ENCODE measurements around the gene RNF138.
A peak's percentile ranks its signal among the peaks of the same experiment; 100 is the strongest.
"Not testable (repeated sequence)": the region's sequence is repeated elsewhere in the genome, so short reads cannot be mapped to it uniquely, and the experiment has no call there.

Gene RNF138, protein sequence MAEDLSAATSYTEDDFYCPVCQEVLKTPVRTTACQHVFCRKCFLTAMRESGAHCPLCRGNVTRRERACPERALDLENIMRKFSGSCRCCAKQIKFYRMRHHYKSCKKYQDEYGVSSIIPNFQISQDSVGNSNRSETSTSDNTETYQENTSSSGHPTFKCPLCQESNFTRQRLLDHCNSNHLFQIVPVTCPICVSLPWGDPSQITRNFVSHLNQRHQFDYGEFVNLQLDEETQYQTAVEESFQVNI

DNA sequence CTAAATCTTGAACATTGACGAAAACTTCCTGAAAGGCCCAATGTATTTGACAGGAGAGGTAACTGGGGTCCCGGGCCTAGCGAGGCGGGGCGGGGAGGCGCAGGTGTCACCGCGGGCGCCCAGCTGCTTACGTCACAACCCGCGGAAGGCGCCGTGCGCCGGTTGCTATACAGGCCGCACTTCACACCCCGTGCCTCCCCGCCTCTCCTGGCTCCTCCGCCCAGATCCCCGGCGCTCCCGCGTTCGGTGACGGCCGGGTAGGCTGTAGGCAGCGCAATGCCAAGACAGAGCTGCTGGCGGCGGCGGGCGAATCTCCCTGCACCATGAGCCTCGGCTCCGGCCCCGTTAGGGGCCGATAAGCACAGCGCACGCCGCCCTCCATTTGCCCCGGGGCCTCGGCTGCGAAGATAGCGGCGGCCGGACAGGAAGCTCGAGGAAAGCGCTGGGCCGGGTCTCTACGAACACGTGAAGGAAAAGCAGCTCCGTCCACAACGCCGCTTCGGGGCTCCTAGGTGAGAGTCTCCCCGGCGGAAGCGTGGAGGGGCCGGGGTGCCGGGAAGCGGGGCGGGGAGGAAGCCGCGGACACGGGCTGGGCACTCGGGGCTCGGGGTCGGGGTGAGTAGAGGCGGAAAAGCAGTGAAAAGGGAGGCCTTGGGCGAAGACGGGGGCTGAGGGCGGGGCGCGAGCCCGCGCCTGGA is at the start of gene RNF138:
Gene RNF138 (plus strand): TSS at position 151 of the 698 bp plus-strand sequence. CDS start 903 bp downstream, outside the sequence.
- peak; percentile 98 for DNase-seq

DNA sequence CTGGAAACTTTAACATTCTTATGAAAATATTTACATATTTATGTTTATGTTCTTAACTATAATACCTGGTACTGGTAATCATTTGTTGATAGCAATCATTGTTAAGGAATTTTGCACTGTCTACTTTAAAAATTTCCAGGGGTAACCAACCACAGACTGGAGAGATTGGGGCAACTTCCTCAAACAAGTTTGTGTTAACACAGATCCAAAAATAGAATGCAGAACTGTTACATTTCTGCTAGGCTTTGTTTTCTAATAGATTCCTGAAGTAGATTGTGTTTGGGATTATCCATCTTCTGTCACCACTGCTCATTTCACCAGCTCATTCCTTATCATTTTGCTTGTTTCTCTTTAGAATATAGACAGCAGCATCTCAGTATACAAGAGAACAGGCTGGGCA is 49.3 kb upstream of the RNF138 start:
- no peak for DNase-seq

DNA sequence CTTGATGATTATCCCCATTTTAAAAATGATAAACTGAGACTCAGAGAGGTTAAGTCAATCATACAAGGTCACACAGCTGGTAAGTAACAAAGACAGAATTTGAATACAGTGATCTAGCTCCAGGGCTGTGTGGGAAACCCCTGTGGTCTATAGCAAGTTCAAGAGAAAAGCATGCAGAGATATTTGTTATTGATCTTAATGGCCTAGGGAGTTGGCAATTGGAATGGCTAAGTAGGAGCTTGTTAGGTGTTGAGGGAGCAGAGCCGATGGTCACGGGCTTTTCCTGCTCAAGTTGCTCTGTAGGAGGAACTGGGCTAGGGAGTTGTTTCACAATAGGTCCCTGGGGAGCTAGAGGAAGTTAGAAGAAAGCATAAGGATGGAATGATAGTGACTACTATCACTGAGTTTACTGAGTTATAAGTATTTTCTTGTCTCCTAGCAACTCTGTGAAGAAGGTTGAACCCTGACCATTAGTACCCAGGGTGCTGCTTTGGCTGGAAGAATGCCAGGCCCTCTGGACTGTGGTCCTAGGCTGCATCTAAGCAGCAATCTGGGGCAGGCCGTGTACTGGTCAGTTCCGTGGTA is 43.1 kb upstream of the RNF138 start:
- peak; percentile 71 for DNase-seq

DNA sequence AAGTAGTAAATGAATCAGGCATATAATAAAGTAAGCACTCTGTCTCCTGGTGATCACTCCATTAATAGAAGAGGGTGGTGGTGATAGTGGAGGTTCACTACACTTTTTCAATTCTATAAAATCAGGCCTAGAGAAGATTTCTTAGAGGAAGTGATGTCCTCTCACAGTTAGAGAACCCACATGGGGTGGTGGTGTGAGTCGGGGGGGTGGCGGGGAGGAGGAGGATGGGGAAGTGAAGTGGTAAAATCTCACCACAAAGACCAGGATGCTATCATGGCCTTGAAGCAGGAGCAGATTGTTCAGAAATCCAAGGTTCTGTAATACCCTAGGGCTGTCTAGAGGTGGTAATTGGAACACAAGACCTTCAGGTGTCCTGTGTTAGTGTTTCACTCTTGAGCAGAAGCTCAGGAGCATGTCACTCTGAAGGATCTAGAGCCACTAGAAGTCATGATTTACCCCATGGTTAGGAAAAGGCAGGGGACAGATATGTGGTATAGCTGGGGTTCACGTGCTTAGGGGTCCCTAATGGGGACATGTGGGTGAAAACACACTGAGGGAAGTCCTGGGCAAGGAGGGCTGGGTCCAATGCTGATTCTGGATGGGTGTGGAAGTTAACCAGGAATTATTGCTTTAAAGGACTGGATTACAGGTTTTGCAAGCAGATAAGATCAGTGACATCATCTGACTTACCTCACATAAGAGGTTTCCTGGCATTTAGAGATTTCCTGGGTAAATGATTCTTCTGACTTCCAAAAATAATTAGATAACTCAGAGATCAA is 42.1 kb upstream of the RNF138 start:
- no peak for DNase-seq

DNA sequence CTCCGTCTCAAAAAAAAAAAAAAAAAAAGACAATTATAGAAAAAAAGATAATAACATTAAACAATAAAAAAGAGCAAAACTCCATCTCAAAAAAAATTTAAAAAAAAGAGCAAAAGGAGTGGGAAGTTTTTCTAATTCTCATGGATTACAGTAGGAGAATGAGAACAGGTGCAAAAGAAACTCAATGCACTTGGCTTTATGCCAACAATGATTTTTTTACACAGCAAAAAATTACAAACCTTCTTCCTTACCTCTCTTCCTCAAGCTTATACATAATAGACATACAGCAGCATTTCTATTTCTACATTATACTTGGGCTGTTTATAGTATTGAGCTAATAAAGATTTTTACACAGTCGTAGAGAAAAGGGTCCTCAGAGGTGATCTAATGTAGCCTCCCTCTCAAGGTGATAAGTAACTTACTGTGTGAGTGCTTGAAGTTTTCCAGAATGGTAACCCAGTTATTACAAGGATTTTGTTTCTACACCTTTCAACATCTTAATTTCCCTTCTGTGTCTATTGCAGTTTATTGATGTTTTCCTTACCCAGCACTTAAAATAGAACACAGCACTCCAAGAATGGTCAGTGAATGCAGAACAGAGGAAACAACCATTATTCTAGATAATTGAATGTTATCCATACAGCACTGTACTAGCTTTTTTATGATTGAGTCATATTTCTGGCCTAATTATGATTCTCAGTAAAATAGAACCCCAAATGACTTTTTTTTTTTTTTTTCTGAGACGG is 34.9 kb upstream of the RNF138 start:
- peak; percentile 48 for DNase-seq

DNA sequence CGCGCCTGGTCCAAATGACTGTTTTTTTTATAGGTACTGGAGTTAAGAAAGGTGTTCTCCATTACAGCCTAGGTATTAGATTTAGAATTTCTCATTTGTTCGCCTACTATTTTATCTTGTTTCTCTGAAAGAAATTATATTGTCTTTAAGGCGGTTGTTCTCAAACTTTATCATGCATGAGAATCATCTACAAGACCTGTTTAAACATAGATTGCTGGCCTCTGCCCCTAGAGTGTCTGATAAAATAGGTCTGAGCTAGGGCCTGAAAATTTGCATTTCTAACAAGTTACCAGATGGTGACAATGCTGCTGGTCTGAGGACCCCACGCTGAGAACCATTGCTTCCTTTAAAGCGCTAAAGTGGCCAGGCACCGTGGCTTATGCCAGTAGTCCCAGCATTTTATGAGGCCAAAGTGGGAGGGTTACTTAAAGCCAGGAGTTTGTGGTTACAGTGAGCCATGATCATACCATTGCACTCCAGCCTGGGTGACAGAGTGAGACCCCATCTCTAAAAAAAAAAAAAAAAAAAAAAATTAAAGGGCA is 34.0 kb upstream of the RNF138 start:
- DNase-seq, result peak; percentile 69

DNA sequence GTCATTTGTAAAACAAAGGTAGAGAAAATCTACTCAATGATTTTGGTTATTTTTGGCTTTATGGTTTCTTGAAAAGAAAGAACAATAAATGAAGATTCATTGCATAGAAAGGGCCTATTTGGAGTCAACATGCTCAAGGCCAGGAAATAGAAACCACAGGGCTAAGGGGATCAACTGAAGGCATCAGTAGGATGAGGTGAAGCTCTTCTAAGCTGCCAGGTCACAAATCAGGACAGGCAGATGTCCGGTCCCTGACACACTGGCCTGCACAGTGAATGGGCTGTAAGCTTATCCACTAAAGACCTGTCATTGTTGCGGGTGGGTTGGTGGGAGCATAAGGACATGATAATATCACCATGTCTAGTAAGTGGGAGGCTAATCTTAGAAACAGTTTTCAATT is 31.6 kb upstream of the RNF138 start:
- DNase-seq, result no peak

DNA sequence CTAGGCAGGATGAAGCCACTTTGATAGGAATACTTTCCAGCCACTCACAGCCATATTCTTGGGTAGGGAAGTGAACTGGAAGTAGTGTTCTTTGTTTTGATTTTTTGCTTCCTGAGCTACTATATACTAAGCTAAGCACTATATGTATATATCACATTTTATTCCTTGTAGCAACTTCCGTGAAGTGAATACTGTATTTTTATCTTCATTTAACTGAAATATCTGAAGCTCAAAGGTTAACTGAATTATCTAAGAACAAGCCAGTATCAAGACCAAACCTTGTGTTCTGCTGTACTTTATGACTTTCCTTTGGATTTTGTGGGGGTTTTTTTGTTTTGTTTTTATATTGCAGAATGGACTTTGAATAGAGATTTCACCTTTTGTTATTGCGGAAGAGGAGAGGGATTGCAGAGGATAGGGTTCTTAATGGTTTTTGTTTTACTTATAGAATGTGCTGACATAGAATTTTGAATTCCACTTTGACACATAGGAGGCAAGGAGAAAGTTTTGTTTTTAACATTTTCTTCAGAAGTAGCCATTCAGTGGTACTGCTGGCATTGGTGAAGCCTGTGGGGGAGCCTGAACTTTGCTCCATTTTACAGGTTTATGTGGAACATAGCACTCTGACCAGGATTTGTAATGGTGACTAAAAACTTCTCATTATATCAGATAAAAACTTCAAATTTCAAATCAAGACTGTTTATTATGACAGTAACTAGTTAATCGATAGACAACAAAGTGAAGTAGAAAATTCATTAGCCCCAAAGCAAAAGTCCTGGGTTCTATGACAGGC is 24.1 kb upstream of the RNF138 start:
- no peak for DNase-seq

DNA sequence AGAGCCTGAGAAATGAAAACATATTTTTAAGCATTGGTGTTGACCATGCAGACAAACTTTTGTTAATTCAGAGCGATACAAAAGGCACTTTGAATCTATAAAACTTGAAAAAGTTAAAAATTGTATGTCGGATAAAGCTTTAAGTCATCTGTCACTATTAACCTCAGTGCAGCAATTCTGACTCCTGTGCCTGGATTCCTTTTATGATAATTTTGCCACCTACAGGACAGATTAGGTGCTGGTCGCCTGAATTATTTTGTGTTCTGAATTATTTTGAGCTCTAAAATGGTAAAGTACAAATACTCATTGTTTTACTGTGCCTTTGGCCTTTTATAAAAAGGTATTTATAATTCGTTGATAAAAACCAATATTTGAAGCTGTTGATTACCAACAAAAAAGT is 19.4 kb upstream of the RNF138 start:
- peak; percentile 45 for DNase-seq

DNA sequence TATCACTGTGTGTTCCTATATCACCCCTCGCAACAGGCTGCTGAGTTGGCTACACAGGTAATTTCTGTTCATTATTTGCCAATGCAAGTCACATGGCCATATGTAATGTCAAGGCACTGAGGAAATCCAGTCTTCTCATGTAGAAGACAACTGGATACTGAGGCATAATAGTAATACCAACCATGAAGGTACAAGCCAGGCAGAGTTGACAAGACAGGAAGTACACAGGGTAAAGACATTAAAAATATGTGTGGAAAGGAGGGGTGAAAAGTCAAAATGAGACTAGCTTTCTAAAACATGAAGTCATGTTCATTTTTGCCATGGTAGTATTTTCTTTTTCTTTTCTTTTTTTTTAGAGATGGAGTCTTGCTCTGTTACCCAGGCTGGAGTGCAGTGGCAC is 17.5 kb upstream of the RNF138 start:
- DNase-seq, result no peak

DNA sequence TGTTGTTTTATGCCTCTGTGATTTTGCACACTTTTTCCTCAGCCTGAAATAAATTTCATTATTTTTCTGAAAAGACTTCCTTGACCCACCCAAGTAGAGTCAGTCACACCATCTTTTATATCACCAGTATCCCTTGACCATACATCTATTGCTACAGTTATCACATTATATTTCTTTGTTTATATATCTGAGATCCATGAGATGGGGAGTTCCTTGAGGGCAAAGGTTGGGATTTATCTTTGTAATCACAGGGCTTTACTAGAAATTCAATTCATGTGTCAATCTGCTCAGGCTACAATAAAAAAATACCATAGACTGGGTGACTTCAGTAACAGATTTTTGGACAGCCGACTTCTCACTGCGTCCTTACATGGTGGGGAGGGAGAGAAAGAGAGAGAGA is 12.8 kb upstream of the RNF138 start:
- DNase-seq, result no peak

DNA sequence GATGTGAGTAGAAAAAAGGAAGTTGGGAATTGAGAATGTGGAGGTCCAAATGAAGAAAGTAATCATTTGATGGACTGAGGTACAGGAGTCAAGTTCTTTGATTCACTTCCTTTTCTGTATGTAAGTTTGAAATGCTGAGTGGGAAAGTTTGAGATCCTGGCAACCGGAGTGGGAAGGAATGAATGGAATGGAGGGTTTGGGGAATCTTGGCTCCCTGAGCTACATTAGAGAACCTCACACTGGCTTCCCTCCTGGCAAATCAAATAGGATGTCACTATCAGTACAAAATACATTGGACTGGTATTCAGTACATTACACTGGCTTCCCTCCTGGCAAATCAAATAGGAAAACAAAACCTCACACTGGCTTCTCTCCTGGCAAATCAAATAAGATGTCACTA is 9.8 kb upstream of the RNF138 start:
- no peak for DNase-seq

DNA sequence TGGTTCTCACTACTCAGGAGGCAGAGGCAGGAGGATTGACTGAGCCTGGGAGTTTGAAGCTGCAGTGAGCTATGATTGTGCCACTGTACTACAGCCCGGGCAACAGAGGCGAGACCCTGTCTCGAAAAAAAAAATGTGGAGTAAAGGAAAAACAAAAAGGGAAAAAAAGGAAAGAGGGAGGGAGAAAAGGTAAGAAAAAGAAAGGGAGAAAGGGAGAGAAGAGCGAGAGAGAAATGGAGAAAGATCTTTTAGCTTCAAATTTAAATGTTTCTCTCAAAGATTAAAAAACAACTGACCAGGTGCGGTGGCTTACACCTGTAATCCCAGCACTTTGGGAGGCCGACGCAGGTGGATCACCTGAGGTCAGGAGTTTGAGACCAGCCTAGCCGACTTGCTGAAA is 7.9 kb upstream of the RNF138 start:
- DNase-seq, result no peak

DNA sequence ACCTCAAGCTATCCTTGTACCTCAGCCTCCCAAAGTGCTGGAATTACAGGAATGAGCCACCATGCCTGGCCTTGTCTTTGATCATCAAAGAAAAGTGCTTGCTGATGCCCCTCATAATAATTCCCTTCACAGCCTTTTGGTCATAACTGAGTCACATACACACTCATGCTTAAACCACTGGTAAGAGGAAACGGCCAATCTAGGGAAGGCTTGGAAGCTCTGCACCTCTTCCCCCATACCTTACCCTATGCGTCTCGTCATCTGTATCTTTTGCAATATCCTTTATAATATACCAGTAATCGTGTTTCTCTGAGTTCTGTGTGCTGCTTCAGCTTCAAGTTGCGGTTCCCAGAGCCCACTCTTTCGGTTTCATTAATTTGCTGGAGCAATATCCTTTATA is 4.8 kb upstream of the RNF138 start:
- no peak for DNase-seq

DNA sequence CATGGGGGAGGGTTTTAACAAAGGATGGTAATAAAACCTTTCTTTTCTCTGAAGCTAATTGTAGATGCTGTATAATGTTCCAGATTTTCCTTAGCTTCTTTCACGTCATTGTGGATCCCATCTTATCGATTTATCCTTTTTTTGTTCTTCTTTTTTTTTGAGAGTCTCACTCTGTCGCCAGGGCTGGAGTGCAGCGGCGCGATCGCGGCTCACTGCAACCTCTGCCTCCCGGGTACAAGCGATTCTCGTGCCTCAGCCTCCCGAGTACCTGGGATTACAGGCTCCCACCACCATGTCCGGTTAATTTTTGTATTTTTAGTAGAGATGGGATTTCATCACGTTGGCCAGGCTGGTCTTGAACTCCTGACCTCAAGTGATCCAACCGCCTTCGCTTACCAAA is 843 bp upstream of the RNF138 start:
- DNase-seq, result not testable (repeated sequence)

DNA sequence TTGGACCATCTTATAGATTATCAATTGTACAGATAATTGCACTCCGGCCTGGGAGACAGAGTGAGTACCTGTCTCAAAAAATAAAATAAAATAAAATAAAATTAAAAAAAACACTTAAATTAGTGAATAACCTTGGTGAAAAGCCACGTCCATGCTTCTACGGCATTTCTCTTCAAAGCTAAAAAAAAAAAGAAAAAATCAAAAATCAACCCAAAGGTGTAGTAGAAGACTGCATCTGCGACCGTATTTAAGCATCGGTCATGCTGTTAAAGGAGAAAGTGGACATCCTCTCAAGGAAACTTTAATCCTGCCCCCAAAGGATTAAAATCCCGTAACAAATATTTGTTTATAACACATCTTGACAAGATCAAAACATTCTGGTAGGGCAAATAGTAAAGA is 350 bp upstream of the RNF138 start:
- DNase-seq, result no peak

DNA sequence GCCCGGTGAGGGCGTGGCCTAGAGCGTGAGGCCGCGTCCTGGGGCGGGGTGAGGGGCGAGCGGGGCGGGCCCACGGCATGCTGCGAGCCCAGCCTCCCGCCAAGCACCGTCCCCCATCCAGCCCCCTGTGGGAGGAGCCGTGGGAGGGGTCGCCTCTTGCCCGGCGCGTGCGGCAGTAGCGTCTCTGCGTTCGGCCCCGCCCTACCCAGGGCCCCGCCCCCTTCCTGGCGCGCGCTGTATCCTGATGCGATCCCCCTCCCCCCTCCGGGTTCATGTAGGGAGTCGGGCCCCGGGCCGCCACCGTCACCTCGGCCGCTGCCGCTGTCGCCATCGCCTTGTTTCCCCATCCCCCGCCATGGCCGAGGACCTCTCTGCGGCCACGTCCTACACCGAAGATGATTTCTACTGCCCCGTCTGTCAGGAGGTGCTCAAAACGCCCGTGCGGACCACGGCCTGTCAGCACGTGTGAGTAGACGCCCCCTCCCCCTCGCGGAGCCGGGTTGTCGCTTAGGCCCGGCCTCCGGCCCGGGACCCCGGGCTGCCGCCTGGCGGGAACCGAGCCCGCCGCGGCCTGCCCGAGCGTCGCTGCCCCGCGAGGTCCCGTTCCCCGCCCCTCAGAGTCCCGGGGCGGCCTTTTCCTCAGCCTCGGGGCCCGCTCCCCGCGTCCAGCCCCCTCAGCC is 888 bp downstream of the RNF138 start:
- peak; percentile 100 for DNase-seq

DNA sequence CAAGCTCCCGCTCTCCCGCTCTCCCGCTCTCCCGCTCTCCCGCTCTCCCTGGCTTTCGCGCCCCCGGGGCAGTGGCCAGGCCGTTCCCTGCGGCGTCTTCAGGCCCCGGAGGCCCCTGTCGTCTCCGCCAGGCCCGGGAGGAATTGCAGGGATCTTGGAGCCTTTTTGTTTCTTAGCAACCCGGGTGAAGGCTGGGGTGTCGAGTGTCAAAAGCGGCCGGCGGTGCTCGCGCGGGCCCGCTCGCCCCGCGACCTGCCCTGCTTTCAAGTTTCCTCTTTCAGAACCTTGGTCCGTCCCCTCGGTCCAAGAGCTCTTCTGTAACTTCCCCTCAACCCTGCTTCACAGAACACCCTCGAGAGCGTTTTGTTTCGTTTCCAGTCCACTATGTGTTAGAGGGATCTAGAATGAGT is 1.4 kb downstream of the RNF138 start:
- DNase-seq, result peak; percentile 89

DNA sequence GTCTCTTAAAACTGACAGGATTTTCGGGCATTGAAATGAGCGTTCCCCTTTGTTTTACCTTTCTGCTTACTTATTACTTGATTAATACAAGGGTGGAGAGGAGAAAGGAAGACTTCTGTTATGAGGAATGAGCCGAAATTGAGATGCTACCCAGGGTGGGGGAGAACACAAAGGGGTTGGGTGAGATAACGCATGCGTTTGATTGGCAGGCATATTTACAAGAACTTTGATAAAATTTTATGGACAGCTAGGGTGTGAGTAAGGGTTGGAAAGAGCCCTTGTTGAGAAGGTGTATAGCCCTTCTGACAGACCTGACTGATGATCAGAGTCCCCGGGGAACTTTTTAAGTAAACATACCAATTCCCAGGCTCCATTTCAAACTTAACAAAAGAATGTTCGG is 1.8 kb downstream of the RNF138 start:
- peak; percentile 79 for DNase-seq

DNA sequence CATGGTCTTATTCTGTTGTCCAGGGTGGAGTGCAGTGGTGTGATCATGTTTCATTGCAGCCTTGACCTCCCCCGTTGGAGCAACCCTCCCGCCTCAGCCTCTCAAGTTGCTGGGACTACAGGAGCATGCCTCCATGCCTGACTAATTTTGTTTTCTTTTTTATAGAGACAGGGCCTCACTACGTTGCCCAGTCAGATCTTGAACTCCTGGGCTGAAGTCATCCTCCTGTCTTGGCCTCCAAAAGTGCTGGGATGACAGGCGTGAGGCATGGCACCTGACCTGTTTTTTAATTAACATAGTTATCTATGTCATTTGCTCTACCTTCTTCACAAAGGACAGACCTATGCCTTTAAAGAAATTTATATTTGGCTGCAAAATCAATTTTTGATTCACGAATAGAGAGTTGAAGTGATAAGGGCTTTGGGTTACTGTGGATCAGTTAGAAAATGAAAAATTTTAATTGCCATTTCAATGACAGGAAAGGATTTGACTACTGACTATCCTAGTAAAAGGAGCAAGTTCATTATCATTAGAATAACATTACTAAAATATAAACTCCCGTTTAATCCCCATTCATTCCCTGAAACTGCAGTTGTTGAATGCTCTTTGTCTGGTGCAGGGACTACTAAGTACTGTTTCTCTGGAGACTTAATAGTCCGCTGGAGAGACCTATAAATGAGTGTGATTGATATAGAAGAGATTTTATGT is 3.7 kb downstream of the RNF138 start:
- no peak for DNase-seq

DNA sequence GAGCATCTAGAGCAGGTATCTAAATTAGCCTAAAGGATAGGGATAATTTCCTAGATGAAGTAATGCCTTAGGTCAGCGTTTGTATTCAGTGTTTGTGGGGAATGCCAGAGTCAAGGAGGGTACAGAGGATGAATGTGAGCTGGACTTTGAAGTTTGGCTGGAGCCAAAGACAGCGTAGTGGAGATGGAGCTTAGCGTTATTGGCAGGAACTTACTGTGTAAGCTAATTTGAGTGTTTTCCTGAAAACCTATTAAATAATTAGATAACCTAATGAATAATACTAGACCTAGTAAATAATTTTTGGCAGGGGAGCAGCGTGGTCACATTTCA is 4.2 kb downstream of the RNF138 start:
- no peak for DNase-seq
